GM19328 (cell line): ENCODE measurements around the gene MLN.
A peak's percentile ranks its signal among the peaks of the same experiment; 100 is the strongest.

Source experiments
- ATAC-seq: cut with Tn5 transposase; IDR thresholded peaks from one replicate; pipeline ENCODE4 v1.9.1; 2021; ENCODE audit warnings: mild to moderate bottlenecking, moderate library complexity; ENCODE audit not compliant: unreplicated experiment

The MLN gene

DNA sequence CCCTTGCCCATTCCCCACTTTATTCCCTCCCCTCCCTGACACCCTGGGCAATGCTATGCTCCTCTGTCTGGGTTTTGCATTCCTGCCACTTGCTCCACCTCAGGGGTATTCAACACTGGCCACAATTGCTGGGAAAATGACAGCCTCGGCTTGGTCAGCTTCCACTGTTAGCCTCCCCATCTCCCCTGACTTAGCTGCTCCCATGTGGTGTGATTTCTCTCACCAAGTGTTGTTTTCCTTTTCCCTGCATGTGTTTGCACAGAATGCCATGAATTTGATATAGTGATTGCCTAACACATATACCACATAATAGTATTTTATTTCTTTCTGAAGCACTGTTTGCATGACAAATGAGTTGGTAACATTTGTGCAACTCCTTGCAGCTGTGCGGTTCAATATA, 13.4 kb downstream of the MLN start:
- no peak for ATAC-seq

GRCh38 chr6:33789550-33789895, 14.3 kb downstream of the MLN start:
- no peak for ATAC-seq

DNA sequence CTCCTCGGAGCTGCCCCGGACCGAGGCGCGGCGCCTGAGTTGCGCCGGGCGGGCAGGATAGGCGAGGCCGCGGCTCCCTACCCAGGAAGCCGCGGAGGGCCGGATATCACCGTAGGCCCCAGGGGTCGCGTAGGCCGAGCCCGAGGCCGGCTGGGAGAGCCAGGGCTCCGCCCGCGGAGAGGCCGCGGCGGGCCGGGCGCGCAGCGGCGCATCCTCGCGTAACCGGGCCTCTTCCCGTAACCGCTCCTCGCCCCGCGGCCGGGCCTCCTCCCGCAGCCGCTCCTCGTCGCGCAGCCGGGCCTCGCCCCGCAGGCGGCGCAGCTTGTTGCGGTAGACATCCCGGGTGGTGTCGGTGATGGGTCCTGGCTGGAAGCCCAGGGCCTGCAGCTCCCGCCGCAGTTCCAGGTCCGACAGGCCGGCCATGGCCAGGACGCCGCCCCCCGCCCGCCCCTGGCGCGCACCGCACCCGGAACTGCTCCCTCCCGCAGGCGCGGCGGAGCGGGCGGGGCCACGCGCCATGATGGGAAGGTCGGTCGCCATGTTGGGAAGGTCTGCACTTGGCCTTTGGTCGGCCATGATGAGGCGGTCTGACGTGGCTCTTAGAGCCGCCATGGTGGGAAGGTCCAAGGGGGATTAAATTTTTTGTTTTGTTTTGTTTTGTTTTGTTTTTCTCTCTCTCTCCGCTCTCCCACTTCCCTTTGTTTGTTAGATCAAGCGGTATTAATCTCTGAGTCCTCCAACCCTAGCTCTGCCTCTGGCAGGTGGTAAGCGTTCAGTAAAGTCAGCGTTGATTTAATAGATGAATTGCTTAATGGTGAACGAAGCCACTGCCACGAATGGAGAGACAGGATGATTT, 14.9 kb downstream of the MLN start, which contains the start of gene LEMD2:
Gene LEMD2 (minus strand): TSS at position 437 of the 856 bp plus-strand sequence. CDS start 14 bp downstream, at position 423.
- peak; percentile 79 for ATAC-seq

DNA sequence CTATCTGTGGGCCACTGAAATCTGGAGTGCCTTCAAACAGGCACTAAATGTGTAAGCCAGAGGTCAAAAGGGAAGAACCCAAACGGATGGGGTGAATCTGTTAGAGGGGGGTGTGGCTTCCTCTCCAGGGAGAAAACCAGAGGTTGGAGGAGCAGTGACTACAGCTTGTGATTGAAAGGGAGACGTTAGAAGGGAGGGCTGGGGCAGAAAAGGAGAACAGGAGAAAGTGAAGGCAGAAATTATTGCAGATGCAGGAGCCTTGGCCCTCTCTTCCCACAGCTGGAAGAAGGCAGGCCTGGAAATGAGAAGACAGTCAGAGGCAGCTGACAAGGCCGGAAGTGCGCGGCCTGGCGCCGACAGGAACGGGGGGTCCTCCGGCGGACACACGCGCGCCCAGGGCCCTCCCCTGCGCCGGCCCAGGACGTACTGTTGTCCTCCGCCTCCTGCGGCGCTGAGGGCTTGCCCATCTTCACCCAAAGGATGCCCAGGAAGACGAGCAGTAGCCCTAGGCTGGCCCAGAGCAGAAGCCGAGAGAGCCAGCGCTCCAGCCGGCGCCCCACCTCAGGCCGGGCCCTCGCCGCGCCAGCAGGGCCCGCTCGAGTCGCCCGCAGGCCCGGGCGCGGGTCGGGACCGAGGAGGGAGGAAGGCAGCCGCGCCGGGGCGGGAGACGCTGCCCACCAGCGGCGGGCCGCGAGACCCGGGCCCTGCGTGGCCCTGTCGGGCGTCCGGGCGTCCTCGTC, 15.7 kb downstream of the MLN start:
- ATAC-seq, result peak; percentile 53

GRCh38 chr6:33787346-33787953, 16.4 kb downstream of the MLN start:
- no peak for ATAC-seq

GRCh38 chr6:33786736-33787135, 17.1 kb downstream of the MLN start:
- no peak for ATAC-seq

DNA sequence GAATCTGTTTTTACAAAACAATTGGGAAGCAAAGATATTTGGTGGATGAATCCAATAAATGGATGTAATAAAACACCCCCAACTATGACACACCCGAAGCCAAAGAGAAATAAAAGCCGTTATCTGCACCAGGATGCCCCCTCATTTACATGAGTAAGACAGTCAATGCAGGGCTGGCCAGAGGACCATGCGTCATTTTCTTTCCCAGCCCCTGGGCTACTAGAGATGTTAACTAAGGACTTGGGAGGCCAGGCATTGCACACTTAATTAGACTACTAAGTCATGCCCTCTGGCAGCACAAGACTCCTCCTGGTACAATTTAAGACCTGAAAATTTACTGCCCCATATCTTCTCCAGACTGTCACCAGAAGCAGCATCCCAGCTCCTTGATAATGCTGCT, 18.0 kb downstream of the MLN start:
- ATAC-seq, result no peak

DNA sequence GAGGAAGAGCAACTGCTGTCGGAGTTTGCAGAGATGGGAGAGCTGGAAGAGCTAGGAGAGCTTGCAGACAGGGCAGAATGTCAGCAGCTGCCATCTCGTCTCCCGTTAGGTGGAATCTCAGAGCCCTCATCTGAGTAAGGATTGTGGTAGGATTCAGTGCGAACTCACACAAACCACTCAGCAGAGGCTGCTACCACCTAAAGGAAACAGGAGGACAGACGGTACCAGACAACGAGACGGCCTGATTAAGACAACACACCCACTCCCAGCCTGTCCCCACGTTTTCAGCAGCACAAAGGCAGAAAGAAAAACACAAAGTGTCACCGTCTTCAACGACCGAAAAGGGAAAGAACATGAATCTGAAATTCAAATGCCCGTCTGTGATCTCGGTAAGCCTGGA, 19.0 kb downstream of the MLN start:
- ATAC-seq, result no peak

- ATAC-seq, result no peak
Observed at GRCh38 chr6:33783781-33784520, 19.9 kb downstream of the MLN start.

GRCh38 chr6:33782561-33782960, 21.2 kb downstream of the MLN start:
- ATAC-seq, result no peak

DNA sequence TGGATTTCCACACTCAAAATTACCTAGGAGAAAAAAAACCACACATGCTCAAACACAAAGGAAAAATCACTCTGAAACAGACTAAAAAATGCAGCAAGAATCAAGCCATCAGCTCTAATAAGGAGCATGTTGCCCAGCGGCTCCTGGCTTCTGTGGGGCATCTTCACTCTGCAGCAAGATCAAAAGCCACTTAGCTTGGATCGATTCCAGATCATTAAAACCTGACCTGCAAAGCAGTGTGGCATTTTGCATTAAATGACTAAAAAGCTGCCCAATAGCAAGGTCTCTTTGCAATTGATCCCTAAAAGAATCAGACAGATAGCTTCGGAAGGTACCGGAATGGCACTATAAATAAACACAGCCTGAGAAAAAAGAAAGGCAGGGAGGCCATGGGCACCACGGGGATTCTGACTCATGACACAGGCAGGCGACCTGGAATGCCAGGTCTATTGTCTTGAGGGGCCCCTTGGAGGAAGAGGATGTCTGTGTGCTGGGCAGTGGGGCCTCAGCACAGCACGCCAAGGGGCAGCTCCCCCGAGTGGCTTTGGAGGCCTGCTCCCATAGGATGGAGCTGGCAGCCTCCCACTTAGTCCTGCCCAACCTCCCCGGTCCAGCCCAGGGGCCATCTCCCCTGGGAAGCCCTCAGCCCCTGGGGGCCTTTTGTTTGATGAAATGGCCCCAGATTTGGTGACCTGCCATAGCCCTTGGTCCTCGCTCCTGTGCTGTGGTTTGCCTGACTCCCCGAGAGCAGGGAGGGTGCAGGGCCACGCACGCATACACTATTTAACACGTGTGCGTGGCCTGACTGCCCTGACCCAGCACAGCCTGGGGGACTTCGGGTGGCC, 22.4 kb downstream of the MLN start:
- no peak for ATAC-seq

DNA sequence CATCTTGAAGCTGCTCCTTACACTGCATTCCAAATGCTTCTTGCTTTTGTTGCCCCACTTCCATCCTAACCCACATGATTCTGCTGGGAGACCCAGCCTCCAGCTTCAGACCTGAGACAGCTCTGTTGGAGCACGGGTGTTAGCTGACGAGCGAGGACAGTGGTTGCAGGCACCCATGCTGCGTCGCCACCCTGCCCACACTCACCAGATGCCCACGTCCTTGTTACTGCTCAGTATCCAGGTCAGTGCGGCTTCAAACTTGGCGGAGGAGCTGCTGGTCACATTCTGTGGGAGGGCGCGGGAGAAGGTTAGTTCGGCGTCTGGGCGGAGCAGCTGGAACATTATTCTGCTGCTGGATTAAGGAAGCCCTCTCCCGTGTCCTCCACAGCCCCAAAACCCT, 23.9 kb downstream of the MLN start:
- no peak for ATAC-seq

DNA sequence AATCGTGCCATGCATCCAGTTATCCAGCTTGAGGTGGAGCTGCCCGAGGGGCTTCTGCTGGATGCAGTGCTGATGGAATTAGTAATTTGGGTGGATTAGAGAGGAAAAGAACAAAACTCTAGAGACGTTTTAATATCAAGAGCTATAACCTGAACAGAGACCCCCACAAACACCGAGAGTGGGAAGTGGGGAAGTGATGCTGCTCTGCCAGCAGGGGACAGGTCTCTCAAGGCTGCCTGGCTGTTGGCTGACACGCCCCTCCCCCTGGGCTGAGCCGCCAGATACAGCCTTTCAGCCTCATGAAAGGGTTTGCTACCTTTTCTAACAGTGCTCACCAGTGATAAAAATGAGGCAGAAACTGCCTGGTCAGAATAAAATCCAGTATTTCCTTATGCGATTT, 24.5 kb downstream of the MLN start:
- ATAC-seq, result no peak

GRCh38 chr6:33778444-33779121, 25.2 kb downstream of the MLN start:
- ATAC-seq, result no peak

DNA sequence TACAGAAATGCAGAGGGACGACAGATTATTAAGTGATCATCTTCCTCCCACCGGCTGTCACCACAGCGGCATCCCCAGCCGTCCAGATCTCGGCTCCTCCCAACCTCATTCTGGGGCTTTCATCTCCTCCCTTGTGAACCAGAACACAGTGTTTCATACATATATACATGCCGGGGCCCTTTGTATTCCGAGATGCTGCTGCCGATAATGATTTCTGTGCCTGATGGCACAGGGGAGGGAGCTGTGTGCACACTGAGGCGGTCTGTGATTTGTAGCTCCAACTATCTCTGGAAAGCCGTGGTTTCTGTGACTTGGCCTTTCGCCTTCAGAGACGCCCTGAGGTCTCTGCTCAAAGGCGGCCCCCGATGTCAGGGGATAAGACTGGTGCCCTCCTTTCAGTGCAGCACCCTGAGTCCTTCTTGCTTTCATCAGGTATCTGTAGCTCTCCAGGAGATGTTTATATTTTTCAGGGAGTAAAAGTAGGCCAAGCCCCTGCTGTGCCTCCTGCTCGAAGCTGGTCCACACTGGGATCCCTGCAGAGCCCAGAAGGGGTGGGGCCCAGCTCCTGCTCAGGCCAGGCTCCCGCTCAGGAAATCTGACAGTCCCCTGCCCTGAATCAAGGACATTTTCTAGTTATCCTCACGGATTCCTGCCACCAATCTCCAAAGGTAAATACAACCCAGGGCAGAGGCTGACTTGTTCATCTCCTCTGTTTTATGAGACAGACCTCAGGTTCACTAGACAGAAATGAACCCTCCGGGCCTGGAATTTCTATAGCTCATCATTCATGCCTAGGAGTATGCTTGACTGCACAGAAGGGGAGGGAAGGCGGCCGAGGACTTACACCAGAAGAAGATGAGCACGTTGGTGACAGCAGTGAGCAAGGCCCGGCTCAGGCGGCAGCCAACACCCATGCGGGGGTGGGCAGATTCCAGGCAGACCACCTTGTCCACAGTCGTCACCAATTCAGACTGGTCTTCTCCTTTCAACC, 26.1 kb downstream of the MLN start:
- no peak for ATAC-seq

DNA sequence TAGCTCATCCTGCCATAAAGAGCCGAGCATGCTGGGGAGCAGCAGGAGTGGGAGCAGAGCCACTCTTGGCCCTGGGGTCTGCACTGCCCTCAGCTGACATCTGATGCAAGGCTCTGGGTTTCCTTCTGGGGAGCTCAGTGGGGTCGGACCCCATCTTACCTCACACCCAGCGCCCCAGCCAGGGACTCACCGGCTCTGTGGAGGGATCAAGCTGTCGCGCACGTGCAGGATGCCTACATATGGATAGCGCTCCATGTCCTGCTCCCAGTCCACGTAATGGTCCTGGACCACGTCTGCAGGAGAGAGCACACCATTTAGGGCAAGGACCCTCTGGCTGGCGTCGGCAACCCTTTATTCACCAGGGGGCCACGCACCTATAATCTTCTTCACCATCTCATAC, 27.0 kb downstream of the MLN start:
- ATAC-seq, result no peak

DNA sequence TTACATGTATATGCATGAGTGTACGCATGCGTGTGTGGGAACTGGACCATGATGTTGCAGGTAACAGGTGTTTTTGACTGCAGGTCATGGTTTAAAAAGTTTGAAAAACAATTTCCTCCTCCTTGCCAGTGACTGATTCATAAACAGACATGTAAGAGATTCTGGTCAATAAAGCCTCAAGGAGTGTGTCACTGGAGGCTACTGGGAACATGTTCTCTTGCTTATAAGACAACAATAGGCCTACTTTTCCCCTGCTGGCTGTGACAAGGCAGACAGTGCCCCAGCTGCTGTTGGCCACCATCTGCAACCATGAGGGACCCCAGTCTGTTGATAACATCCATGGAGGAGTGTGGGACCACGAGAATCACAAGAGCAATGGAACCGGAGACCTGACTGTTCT, 27.6 kb downstream of the MLN start:
- ATAC-seq, result no peak

GRCh38 chr6:33774774-33775173, 29.0 kb downstream of the MLN start:
- no peak for ATAC-seq
